Small intestine (tissue), 7 donors: ENCODE measurements around the gene POLR3A. TPM values are rescaled to one million over a fixed set of nuclear protein-coding genes. Genes with fewer than 3 reads are reported as not detected.

Experiments used
- DNase-seq, 2 donors: peaks; one replicate each; pipeline versions ENCODE4 v3.0.0 to v3.0.0-alpha.2; 2013
- FAIRE-seq: peaks from 2 replicates; lab custom pipeline; 2012; peaks lifted over from hg19 to GRCh38; lab: Jason Lieb, UNC
- H3K27ac ChIP-seq, 3 donors: one replicate each; pipeline ENCODE4 v1.5.1; 2013; ENCODE audit warnings: low read length in 2 of 3, mild to moderate bottlenecking in 2 of 3, control low read depth in 1 of 3, inconsistent platforms in 1 of 3, low read depth in 1 of 3, moderate library complexity in 1 of 3
- H3K27me3 ChIP-seq, 3 donors: one replicate each; pipeline ENCODE4 v1.6.1; 2013; ENCODE audit warnings: low read length in 3 of 3, inconsistent platforms in 1 of 3; ENCODE audit not compliant: control insufficient read depth in 3 of 3, insufficient read depth in 3 of 3
- H3K36me3 ChIP-seq, 3 donors: one replicate each; pipeline ENCODE4 v1.6.1; 2013; ENCODE audit warnings: low read length in 3 of 3, inconsistent platforms in 1 of 3, low read depth in 1 of 3, mild to moderate bottlenecking in 1 of 3, moderate library complexity in 1 of 3; ENCODE audit not compliant: control insufficient read depth in 3 of 3, insufficient read depth in 2 of 3
- H3K4me1 ChIP-seq, 3 donors: one replicate each; pipeline ENCODE4 v1.6.1; 2013; ENCODE audit warnings: low read length in 2 of 3, inconsistent platforms in 1 of 3, low read depth in 1 of 3, mild to moderate bottlenecking in 1 of 3, moderate library complexity in 1 of 3; ENCODE audit not compliant: control insufficient read depth in 3 of 3, insufficient read depth in 2 of 3
- H3K4me3 ChIP-seq, 3 donors: one replicate each; pipeline ENCODE4 v1.5.1; 2013; ENCODE audit warnings: low read length in 3 of 3, control low read depth in 1 of 3, inconsistent platforms in 1 of 3, low read depth in 1 of 3, mild to moderate bottlenecking in 1 of 3, moderate library complexity in 1 of 3
- H3K9me3 ChIP-seq, 2 donors: one replicate each; pipeline ENCODE4 v1.6.1; 2013; ENCODE audit warnings: low read depth in 1 of 2, low read length in 1 of 2; ENCODE audit not compliant: control insufficient read depth in 2 of 2, insufficient read depth in 1 of 2
- WGBS, 3 donors: extraction: QIAGEN DNeasy Blood & Tissue Kit; methylation state at CpG; one replicate each; pipeline ENCODE4 v1.1.7; 2013; 5-methylcytosine and 5-hydroxymethylcytosine counted together
- polyA plus RNA-seq, 4 donors: library from polyadenylated mRNA; stranded (reverse) in 3 of 4; unstranded in 1 of 4; fragments of 200-250 nt in 3 of 4; fragments of 120-200 nt in 1 of 4; gene quantifications; one replicate each; pipeline versions ENCODE4 v1.2.1 to v1.2.3, GENCODE V29; 2013
- donor health status: healthy with polysubstance abuse.
- donor health status: control.
- donor health status: control.
- donor health status: Bipolar disorder and iron deficiency.
- donor health status: healthy.

Gene POLR3A
- polyA plus RNA-seq, 4 donors, result 4.3 to 13.2 (median 6.4) TPM

DNA sequence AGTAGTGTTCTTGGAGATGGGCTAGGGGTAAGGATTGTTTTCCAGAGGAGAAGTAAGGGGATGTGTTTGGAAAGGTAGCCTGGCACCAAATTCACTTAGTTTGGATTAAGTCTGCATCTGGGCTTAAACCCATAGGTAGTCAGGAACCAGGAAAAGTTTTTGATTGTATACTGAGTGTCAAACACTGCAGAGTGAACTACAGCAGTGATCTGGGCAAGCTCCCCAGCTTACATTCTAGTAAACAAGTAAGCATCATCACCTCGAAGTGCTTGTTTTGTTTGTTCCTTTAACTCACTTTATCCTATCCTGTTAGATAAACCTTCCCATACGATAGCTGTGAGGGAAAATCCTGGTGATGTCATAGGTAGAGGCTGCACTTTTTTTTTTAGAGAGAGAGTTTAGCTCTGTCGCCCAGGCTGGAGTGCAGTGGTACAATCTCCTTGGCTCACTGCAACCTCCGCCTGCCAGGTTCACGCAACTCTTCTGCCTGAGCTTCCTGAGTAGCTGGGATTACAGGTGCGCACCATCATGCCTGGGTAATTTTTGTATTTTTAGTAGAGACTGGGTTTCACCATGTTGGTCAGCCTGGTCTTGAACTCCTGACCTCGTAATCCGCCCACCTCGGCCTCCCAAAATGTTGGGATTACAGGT lies 6.7 kb upstream of the POLR3A start:
- Histone ChIP-seq H3K4me3 (peak overlapping the region in 1 of 3 donors; percentile 6), H3K27me3 (no peaks in the 10 kb centered on the region), H3K27ac (no peak overlapping the region), H3K9me3 (no peaks in the 10 kb centered on the region), H3K36me3 (peaks cover 19 to 28% (median 24%) of the 10 kb centered on the region in 3 donors), H3K4me1 (peaks cover 3 to 16% (median 11%) of the 10 kb centered on the region in 3 donors)
- 69 to 77% (median 73%) methylated on average over 9 of the region's 9 CpGs for WGBS, 3 donors
- no peak for DNase-seq
- FAIRE-seq, result no peak

DNA sequence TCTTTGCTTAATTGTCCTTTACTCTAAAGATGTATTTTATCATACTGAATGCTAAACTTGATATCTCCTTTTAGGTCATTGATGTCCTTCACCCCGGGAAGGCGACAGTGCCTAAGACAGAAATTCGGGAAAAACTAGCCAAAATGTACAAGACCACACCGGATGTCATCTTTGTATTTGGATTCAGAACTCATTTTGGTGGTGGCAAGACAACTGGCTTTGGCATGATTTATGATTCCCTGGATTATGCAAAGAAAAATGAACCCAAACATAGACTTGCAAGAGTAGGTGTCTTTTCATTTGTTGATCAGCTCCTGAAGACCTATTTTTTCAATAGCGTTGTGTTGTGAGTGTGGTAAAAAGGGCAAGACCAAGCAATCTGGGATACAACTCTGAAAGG lies 6.1 kb upstream of the POLR3A start:
- Histone ChIP-seq H3K4me3 (no peak overlapping the region), H3K9me3 (no peaks in the 10 kb centered on the region), H3K27me3 (no peaks in the 10 kb centered on the region), H3K36me3 (peaks cover 16 to 23% (median 18%) of the 10 kb centered on the region in 3 donors), H3K4me1 (peaks cover 3 to 16% (median 11%) of the 10 kb centered on the region in 3 donors), H3K27ac (no peak overlapping the region)
- DNase-seq (no peak), FAIRE-seq (no peak)
- 73 to 77% (median 74%) methylated on average over 5 of the region's 5 CpGs for WGBS, 3 donors

- peaks cover 16 to 23% (median 16%) of the 10 kb centered on the region in 3 donors for H3K36me3 ChIP-seq
- H3K4me1 ChIP-seq, result peaks cover 3 to 17% (median 11%) of the 10 kb centered on the region in 3 donors
- H3K9me3 ChIP-seq, result no peaks in the 10 kb centered on the region
- DNase-seq, result no peak
- H3K27me3 ChIP-seq, result no peaks in the 10 kb centered on the region
- peak overlapping the region in 2 of 3 donors; percentile 87 to 96 for H3K4me3 ChIP-seq
- no peak for FAIRE-seq
- no peak overlapping the region for H3K27ac ChIP-seq
- WGBS, 3 donors, result 56 to 70% (median 59%) methylated on average over 5 of the region's 5 CpGs
These were observed 5.7 kb upstream of the POLR3A start for GRCh38 chr10:78035025-78035424.

DNA sequence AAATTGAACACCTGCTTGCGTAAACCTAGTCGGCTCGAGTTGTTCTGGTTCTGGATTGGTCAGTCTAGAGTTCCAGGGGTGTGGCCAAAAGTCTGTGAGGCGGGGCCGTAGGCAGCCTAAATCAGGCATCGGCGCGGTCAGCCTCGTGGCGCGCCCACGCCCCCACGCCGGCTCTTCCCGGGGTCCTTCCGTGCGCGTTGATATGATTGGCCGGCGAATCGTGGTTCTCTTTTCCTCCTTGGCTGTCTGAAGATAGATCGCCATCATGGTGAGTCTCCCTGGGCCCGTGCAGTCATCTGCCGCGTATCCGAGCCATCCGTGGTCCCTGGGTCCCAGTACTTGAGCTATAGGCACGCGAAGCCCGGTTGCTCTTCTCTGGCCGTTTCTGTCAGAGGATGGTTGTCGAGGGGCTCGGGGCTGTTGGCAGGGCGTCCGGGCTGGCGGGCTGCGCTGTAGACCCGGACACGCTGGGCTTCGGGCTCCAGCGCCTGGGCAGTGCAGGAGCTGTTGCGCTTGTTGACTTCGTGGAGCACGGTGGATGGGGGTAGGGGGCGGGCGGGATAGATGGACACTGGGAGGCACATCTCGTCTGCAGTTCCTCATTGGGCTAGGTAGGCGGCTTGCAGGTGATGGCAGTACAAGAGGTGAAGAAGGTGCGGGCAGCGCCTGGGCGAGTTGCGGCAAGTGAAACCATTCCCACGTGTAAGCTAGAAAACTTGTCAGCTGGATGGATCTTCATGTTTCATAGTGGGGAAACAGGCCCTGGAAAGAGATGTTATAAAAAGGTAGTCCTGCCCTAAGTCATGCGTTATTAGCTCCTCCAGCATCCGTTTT lies 4.5 kb upstream of the POLR3A start, which contains the start of gene RPS24:
RPS24 (plus strand) TSS at position 227 of the 834 bp plus-strand sequence; CDS start at position 266, 39 bp downstream.
- Histone ChIP-seq H3K36me3 (peaks cover 8 to 18% (median 16%) of the 10 kb centered on the region in 3 donors), H3K27me3 (no peaks in the 10 kb centered on the region), H3K9me3 (no peaks in the 10 kb centered on the region), H3K4me1 (peaks cover 3 to 18% (median 11%) of the 10 kb centered on the region in 3 donors), H3K4me3 (peak within 1 kb of the TSS; percentile 80 to 96 (median 87)), H3K27ac (peak within 1 kb of the TSS; percentile 38 to 86 (median 78))
- FAIRE-seq (no peak), DNase-seq (peak; percentile 98 to 99)
- 0% methylated on average over 54 to 55 of the region's 55 CpGs for WGBS, 3 donors

GRCh38 chr10:78033387-78033636 lies 4.0 kb upstream of the POLR3A start:
- Histone ChIP-seq H3K4me1 (peaks cover 5 to 20% (median 14%) of the 10 kb centered on the region in 3 donors), H3K27ac (peak overlapping the region in 1 of 3 donors; percentile 57)
- no peak for FAIRE-seq

GRCh38 chr10:78028438-78029268 lies 662 bp downstream of the POLR3A start:
- DNase-seq, result peak in 1 of 2 donors; percentile 57
- Histone ChIP-seq H3K4me3 (peak overlapping the region; percentile 79 to 99 (median 97)), H3K27me3 (no peaks in the 10 kb centered on the region), H3K4me1 (peaks cover 3 to 8% (median 7%) of the 10 kb centered on the region in 3 donors), H3K9me3 (no peaks in the 10 kb centered on the region), H3K27ac (peak overlapping the region; percentile 59 to 84 (median 78)), H3K36me3 (peaks cover 8 to 21% (median 15%) of the 10 kb centered on the region in 3 donors)
- 29 to 34% (median 30%) methylated on average over 36 of the region's 36 CpGs for WGBS, 3 donors
- no peak for FAIRE-seq

More at GRCh38 chr10:78033387-78033636, 4.0 kb upstream of the POLR3A start:
- peak overlapping the region in 1 of 3 donors; percentile 96 for H3K4me3 ChIP-seq
- no peaks in the 10 kb centered on the region for H3K9me3 ChIP-seq
- 0 to 1% (median 1%) methylated on average over 4 of the region's 4 CpGs for WGBS, 3 donors
- H3K36me3 ChIP-seq, result peaks cover 8 to 16% (median 13%) of the 10 kb centered on the region in 3 donors
- no peak for DNase-seq
- H3K27me3 ChIP-seq, result no peaks in the 10 kb centered on the region

DNA sequence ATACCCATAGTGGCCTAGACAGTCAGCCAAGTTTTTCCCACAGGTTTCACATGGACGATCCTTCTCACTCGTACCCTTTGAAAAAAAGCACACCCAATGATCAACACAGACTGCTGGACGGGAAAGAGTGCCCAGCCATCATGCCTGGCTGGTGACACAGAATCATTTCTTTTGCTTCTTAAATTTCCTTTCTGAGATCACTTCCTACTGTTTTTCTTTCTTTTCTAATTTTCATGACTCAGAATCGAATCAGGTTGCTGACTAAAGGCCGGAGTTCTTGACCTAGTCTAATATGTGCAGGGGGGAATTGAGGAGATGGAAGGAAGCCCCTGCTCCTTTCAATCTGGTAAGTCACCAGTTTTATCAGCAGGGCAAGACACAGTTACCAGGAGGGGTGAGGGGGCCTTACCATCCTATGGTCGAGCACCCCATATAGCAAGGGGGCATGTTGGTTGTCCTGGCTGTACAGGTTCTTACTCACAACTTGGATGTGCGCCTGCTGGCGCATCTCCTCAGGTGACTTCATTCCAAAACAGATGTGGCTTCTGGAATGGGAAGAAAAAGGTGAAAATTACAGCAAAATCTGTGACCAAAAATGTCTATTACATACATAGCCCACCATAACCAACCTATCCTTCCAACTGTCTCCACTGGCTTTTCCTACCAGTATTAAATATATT lies 3.5 kb downstream of the POLR3A start:
- 92 to 94% (median 93%) methylated on average over 8 of the region's 8 CpGs for WGBS, 3 donors
- FAIRE-seq, result no peak

More for the DNA sequence above, 3.5 kb downstream of the POLR3A start:
- H3K4me1 ChIP-seq, result peaks cover 3 to 8% (median 4%) of the 10 kb centered on the region in 3 donors
- no peak for DNase-seq
- H3K9me3 ChIP-seq, result no peaks in the 10 kb centered on the region
- no peaks in the 10 kb centered on the region for H3K27me3 ChIP-seq
- H3K36me3 ChIP-seq, result peaks cover 24 to 43% (median 30%) of the 10 kb centered on the region in 3 donors
- no peak overlapping the region for H3K27ac ChIP-seq
- no peak overlapping the region for H3K4me3 ChIP-seq
